Ovary (tissue), 10 donors: ENCODE measurements around the gene MS4A8. TPM values are rescaled to one million over a fixed set of nuclear protein-coding genes. Genes with fewer than 3 reads are reported as not detected.
"Not testable (repeated sequence)": the region's sequence is repeated elsewhere in the genome, so short reads cannot be mapped to it uniquely, and the experiment has no call there.

Source experiments
- DNase-seq, 5 donors: peaks; one replicate each; pipeline ENCODE4 v3.0.0-alpha.2; 2019 to 2020
- H3K27ac ChIP-seq, 2 donors: fragments of 200-600 bp; one replicate each; pipeline versions ENCODE4 v1.5.1 to v1.8.0; 2019 to 2022
- H3K27me3 ChIP-seq: fragments of 200-600 bp; one replicate; pipeline ENCODE4 v1.8.0; 2022
- H3K36me3 ChIP-seq: fragments of 200-600 bp; sonication (generic); one replicate; pipeline ENCODE4 v1.5.1; 2019
- H3K4me1 ChIP-seq: one replicate; pipeline ENCODE4 v1.8.1; 2013; ENCODE audit warnings: mild to moderate bottlenecking, moderate library complexity; ENCODE audit not compliant: insufficient read depth
- H3K4me3 ChIP-seq: fragments of 200-600 bp; sonication (generic); one replicate; pipeline ENCODE4 v1.5.1; 2017
- H3K9me3 ChIP-seq, 2 donors: fragments of 200-600 bp in 1 of 2; sonication (generic) in 1 of 2; one replicate each; pipeline versions ENCODE4 v1.5.1 to v1.8.1; 2013 to 2019; ENCODE audit warnings: mild to moderate bottlenecking in 1 of 2, moderate library complexity in 1 of 2
- CTCF ChIP-seq, 3 donors: fragments of 450-650 bp in 2 of 3; fragments of 200-600 bp in 1 of 3; IDR thresholded peaks; one replicate each; pipeline versions ENCODE4 v1.5.1 to v1.8.0; 2016 to 2022; ENCODE audit warnings: antibody characterized with exemption in 3 of 3, mild to moderate bottlenecking in 1 of 3
- EP300 ChIP-seq: sonication (generic); formaldehyde crosslinking; IDR thresholded peaks from one replicate; pipeline ENCODE4 v1.6.1; 2017; ENCODE audit warnings: antibody characterized with exemption
- POLR2A ChIP-seq: fragments of 450-650 bp; IDR thresholded peaks from one replicate; pipeline ENCODE4 v1.6.1; 2017; ENCODE audit warnings: antibody characterized with exemption, mild to moderate bottlenecking, moderate library complexity
- WGBS, 3 donors: extraction: QIAGEN DNeasy Blood & Tissue Kit in 1 of 3; methylation state at CpG; one replicate each; pipeline versions ENCODE4 v1.1.5 to v1.1.7; 2013 to 2017; 5-methylcytosine and 5-hydroxymethylcytosine counted together
- intact Hi-C, 4 donors: fragments of 100-400 bp; cut with DNase I; formaldehyde crosslinking; loops; one replicate each; pipeline versions ENCODE4 v1.11.0 to v1.15.1; 2022 to 2023
- long read RNA-seq, 3 donors: library from polyadenylated mRNA in 2 of 3; unstranded in 2 of 3; transcript quantifications; one replicate each; pipeline ENCODE4 v2.0.0 and lab custom pipeline, GENCODE V29; 2021 to 2026
- polyA plus RNA-seq, 2 donors: library from polyadenylated mRNA; stranded (reverse); fragments of 200-250 nt in 1 of 2; fragments of 350-450 nt in 1 of 2; fragmentation: Illumina TruSeq in 1 of 2; extraction: RNeasy Lipid Tissue Mini Kit (QIAGEN cat#74804) in 1 of 2; gene quantifications; one replicate each; pipeline ENCODE4 v1.2.3, GENCODE V29; 2013 to 2014
- total RNA-seq, 7 donors: library from RNA; depleted of rRNA in 2 of 7; stranded (reverse); fragments of >200 nt in 2 of 7; fragmentation: NEBNext Ultra II Directional in 3 of 7; extraction: Animal tissue kit (Norgen Biotek cat#: 25700) in 3 of 7; gene quantifications; one replicate each; pipeline versions ENCODE4 v1.1.0 to v1.2.4, GENCODE V29; 2016 to 2023
- donor health status: DM: no; HTN: no; CAD: no; lungs with moderate emphysema.
- donor health status: DM: no; HTN: no; CAD: no.
- donor health status: Bipolar disorder and iron deficiency.
- donor health status: DM: yes; HTN: yes; CAD: no.
- donor health status: DM: no; HTN: no; CAD: no.
- donor health status: DM: yes; HTN: yes; CAD: no.

Gene MS4A8
- total RNA-seq (10 to 100 TPM in 1 of 7 donors, 1 to 10 TPM in 4, under 1 TPM in 1, not detected in 1; 0.96 to 30.9 (median 2.5) TPM), polyA plus RNA-seq (under 1 TPM in 1 of 2 donors, not detected in 1; 0.45 TPM)
- long read RNA-seq, donor 1, partial matches to known transcripts, result 0 of 1 reads
- long read RNA-seq, donor 1, other reads (novel, unspliced or antisense), result 0 of 1 reads
- long read RNA-seq, donor 2, result 0 reads
- long read RNA-seq, donor 3, partial matches to known transcripts, result 0 of 1 reads
- long read RNA-seq, donor 3, other reads (novel, unspliced or antisense), result 1 of 1 reads

- Histone ChIP-seq H3K9me3 (no peaks in the 10 kb centered on the region), H3K27me3 (no peaks in the 10 kb centered on the region), H3K4me3 (no peak within 1 kb of the TSS), H3K36me3 (no peaks in the 10 kb centered on the region), H3K4me1 (peaks cover 3% of the 10 kb centered on the region), H3K27ac (no peak within 1 kb of the TSS)
- no peak for DNase-seq
- intact Hi-C loops, result no loop called here
- WGBS, 3 donors, result 9 to 10% (median 10%) methylated on average over 2 of the region's 2 CpGs
- TF ChIP-seq EP300 (no peak), CTCF (IDR thresholded peaks at IDR 0.05) (no peak)
Measured at GRCh38 chr11:60699284-60699691, at the start of gene MS4A8. TSS of gene MS4A8 (plus strand) at chr11:60699612. CDS start at chr11:60700861, 1,249 bp downstream.

GRCh38 chr11:60657888-60658287, 41.5 kb upstream of the MS4A8 start:
- H3K4me1 ChIP-seq, result no peaks in the 10 kb centered on the region
- TF ChIP-seq EP300, result no peak
- TF ChIP-seq CTCF (IDR thresholded peaks at IDR 0.05), result no peak
- TF ChIP-seq POLR2A, result no peak
- H3K4me3 ChIP-seq, result no peak overlapping the region
- no peaks in the 10 kb centered on the region for H3K27me3 ChIP-seq
- H3K36me3 ChIP-seq, result no peaks in the 10 kb centered on the region
- no peak for DNase-seq
- intact Hi-C loops, result no loop called here
- no peak overlapping the region for H3K27ac ChIP-seq
- H3K9me3 ChIP-seq, result no peaks in the 10 kb centered on the region
- 85 to 95% (median 93%) methylated on average over 4 of the region's 4 CpGs for WGBS, 3 donors

GRCh38 chr11:60658409-60658808, 41.0 kb upstream of the MS4A8 start:
- Histone ChIP-seq H3K27ac (no peak overlapping the region), H3K4me3 (no peak overlapping the region), H3K27me3 (no peaks in the 10 kb centered on the region), H3K9me3 (no peaks in the 10 kb centered on the region), H3K36me3 (no peaks in the 10 kb centered on the region), H3K4me1 (no peaks in the 10 kb centered on the region)
- intact Hi-C loops, result no loop called here
- TF ChIP-seq CTCF (IDR thresholded peaks at IDR 0.05), result no peak
- TF ChIP-seq EP300, result no peak
- no peak for TF ChIP-seq POLR2A
- WGBS, 3 donors, result 85 to 91% (median 90%) methylated on average over 1 of the region's 1 CpG
- no peak for DNase-seq

GRCh38 chr11:60672255-60672654, 27.2 kb upstream of the MS4A8 start:
- Histone ChIP-seq H3K4me1 (no peaks in the 10 kb centered on the region), H3K27me3 (no peaks in the 10 kb centered on the region), H3K27ac (no peak overlapping the region), H3K4me3 (no peak overlapping the region), H3K36me3 (no peaks in the 10 kb centered on the region), H3K9me3 (no peaks in the 10 kb centered on the region)
- no peak for DNase-seq
- TF ChIP-seq CTCF (IDR thresholded peaks at IDR 0.05), result no peak
- TF ChIP-seq EP300, result no peak
- TF ChIP-seq POLR2A, result no peak
- WGBS, 3 donors, result 84% methylated on average over 3 of the region's 3 CpGs
- intact Hi-C loops, result no loop called here

GRCh38 chr11:60678231-60678630, 21.2 kb upstream of the MS4A8 start:
- intact Hi-C loops, H3K4me1 ChIP-seq, H3K4me3 ChIP-seq, H3K9me3 ChIP-seq, H3K27me3 ChIP-seq, H3K27ac ChIP-seq, H3K36me3 ChIP-seq, DNase-seq: not testable (repeated sequence)
- WGBS, 3 donors, result 76 to 93% (median 92%) methylated on average over 2 of the region's 2 CpGs
